ENCODE results near the gene TJP1. TPM values are rescaled to one million over a fixed set of nuclear protein-coding genes. Genes with fewer than 3 reads are reported as not detected.
"Not testable (repeated sequence)": the region's sequence is repeated elsewhere in the genome, so short reads cannot be mapped to it uniquely, and the experiment has no call there.

TJP1 gene
- total and polyA plus RNA-seq, 9 of the 15 experiments (the other 6 are each of a cell fraction or from before 2014, with no cell fraction given): 9.1 to 39.3 (median 28.0) TPM

DNA sequence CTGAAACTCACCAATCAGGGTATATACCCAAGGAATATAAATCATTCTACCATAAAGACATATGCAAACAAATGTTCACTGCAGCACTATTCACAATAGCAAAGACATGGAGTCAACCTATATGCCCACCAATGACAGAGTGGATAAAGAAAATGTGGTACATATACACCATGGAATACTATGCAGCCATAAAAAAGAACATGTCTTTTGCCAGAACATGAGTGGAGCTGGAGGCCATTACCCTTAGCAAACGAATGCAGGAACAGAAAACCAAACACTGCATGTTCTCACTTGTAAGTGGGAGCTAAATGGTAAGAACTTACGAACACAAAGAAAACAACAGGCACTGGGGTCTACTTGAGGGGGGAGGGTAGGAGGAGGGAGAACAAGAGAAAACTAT lies 68.3 kb downstream of the TJP1 start:
- 84% methylated on average over 2 of the region's 2 CpGs for whole genome bisulfite sequencing (ENCODE audit: insufficient coverage, low coverage, missing lambda C conversion rate)
- POLR2A ChIA-PET; CTCF ChIA-PET (ENCODE audit: low intra/inter-chr PET ratio); H3K4me1 ChIP-seq (replicated peaks in 1 of 2; ENCODE audit: control insufficient read depth in 2 of 2, insufficient read depth in 2 of 2, low read length in 2 of 2); ATAC-seq; H3K27ac ChIP-seq (ENCODE audit: extremely low read depth, low read depth, low read length); FAIRE-seq; H3K9ac ChIP-seq (ENCODE audit: insufficient read depth in 1 of 2, low read depth in 2 of 2, low read length in 2 of 2); H3K79me2 ChIP-seq (ENCODE audit: control insufficient read depth, insufficient read depth, low read length); DNase-seq (ENCODE audit: extremely low read depth in 1 of 4, low spot score in 3 of 4); H3K4me3 ChIP-seq; H4K20me1 ChIP-seq (replicated peaks; ENCODE audit: control insufficient read depth, insufficient read depth, low read length); intact Hi-C loops (cut with micrococcal nuclease); H2AFZ ChIP-seq (ENCODE audit: low read depth, low read length); BruUV-seq (replicated peaks); H3K27me3 ChIP-seq (ENCODE audit: control insufficient read depth in 2 of 2, insufficient read depth in 2 of 2, low read length in 2 of 2); H3K9me1 ChIP-seq (ENCODE audit: control insufficient read depth, insufficient read depth, low read length); H3K9me3 ChIP-seq (replicated peaks; ENCODE audit: control insufficient read depth, insufficient read depth, low read depth, low read length); in situ Hi-C loops (cut with MboI); H3K4me2 ChIP-seq (ENCODE audit: insufficient read depth, low read length): not testable (repeated sequence)
- H3K36me3 ChIP-seq (ENCODE audit: control insufficient read depth, insufficient read depth, low read length): peaks cover 19% of the 10 kb centered on the region; the same call in 2 of the 3 replicates
- peak; percentile 85 for TF ChIP-seq ZNF146 (CRISPR knock-in tag; IDR thresholded peaks at IDR 0.05; ENCODE audit: unreplicated experiment)
- TF ChIP-seq RBM25 (IDR thresholded peaks at IDR 0.05; ENCODE audit: low read depth, low read length, severe bottlenecking): peak; percentile 38

DNA sequence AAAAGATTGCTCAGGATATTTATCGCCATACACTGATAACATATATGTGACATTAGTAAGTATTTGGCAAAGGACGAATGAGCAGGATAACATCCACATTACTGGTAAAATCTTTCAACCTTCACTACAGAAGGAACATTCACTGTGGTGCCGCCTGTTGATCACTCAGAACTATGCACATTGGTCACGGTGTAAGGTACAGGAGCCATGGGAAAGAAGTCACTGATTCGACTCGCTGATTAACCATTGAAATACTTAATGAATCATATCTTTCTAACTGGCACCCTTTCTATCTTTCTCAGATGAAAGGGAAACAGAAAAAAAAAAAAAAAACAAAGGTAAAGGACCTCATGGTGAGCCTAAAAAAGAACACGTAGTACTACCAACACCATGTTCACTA lies 68.8 kb downstream of the TJP1 start:
- H3K9me1 ChIP-seq (ENCODE audit: control insufficient read depth, insufficient read depth, low read length): no peaks in the 10 kb centered on the region
- BruUV-seq (replicated peaks): no TSS peak
- intact Hi-C loops (cut with micrococcal nuclease): no loop called here
- H3K4me2 ChIP-seq (ENCODE audit: insufficient read depth, low read length): no peak overlapping the region
- no peaks in the 10 kb centered on the region for H3K9me3 ChIP-seq (replicated peaks; ENCODE audit: control insufficient read depth, insufficient read depth, low read depth, low read length)
- peaks cover 15% of the 10 kb centered on the region; the same call in 2 of the 3 replicates for H3K36me3 ChIP-seq (ENCODE audit: control insufficient read depth, insufficient read depth, low read length)
- ChIA-PET POLR2A (no interaction called here), CTCF (ENCODE audit: low intra/inter-chr PET ratio) (no interaction called here)
- H4K20me1 ChIP-seq (replicated peaks; ENCODE audit: control insufficient read depth, insufficient read depth, low read length): 0 out of 2 replicates have a peak, but pooled peaks cover 3% of the 10 kb centered on the region
- no peaks in the 10 kb centered on the region for H3K27me3 ChIP-seq (ENCODE audit: control insufficient read depth in 2 of 2, insufficient read depth in 2 of 2, low read length in 2 of 2)
- DNase-seq (ENCODE audit: extremely low read depth in 1 of 4, low spot score in 3 of 4) (no peak), ATAC-seq (no peak), FAIRE-seq (no peak)
- 89% methylated on average over 6 of the region's 7 CpGs for WGBS (ENCODE audit: insufficient coverage, low coverage, missing lambda C conversion rate)
- in situ Hi-C loops (cut with MboI): no loop called here
- H3K27ac ChIP-seq (ENCODE audit: extremely low read depth, low read depth, low read length): no peak overlapping the region
- H3K4me3 ChIP-seq: no peak overlapping the region
- no peak overlapping the region for H2AFZ ChIP-seq (ENCODE audit: low read depth, low read length)
- no peaks in the 10 kb centered on the region for H3K79me2 ChIP-seq (ENCODE audit: control insufficient read depth, insufficient read depth, low read length)
- no peak overlapping the region for H3K9ac ChIP-seq (ENCODE audit: insufficient read depth in 1 of 2, low read depth in 2 of 2, low read length in 2 of 2)
- no peaks in the 10 kb centered on the region for H3K4me1 ChIP-seq (replicated peaks in 1 of 2; ENCODE audit: control insufficient read depth in 2 of 2, insufficient read depth in 2 of 2, low read length in 2 of 2)
- TF ChIP-seq, protein P1, sequence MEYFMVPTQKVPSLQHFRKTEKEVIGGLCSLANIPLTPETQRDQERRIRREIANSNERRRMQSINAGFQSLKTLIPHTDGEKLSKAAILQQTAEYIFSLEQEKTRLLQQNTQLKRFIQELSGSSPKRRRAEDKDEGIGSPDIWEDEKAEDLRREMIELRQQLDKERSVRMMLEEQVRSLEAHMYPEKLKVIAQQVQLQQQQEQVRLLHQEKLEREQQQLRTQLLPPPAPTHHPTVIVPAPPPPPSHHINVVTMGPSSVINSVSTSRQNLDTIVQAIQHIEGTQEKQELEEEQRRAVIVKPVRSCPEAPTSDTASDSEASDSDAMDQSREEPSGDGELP (CRISPR knock-in tag; IDR thresholded peaks at IDR 0.05; ENCODE audit: borderline replicate concordance): no peak
- TF ChIP-seq, protein P2, sequence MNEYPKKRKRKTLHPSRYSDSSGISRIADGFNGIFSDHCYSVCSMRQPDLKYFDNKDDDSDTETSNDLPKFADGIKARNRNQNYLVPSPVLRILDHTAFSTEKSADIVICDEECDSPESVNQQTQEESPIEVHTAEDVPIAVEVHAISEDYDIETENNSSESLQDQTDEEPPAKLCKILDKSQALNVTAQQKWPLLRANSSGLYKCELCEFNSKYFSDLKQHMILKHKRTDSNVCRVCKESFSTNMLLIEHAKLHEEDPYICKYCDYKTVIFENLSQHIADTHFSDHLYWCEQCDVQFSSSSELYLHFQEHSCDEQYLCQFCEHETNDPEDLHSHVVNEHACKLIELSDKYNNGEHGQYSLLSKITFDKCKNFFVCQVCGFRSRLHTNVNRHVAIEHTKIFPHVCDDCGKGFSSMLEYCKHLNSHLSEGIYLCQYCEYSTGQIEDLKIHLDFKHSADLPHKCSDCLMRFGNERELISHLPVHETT (CRISPR knock-in tag; conservative IDR thresholded peaks at IDR 0.05 in 1 of 2, IDR thresholded peaks at IDR 0.05 in 1 of 2): no peak
- TF ChIP-seq MCM2 (IDR thresholded peaks at IDR 0.05; ENCODE audit: low read depth) (no peak), ZNF316 (IDR thresholded peaks at IDR 0.05) (no peak), ZNF311 (CRISPR knock-in tag; IDR thresholded peaks at IDR 0.05) (no peak), JUN (IDR thresholded peaks at IDR 0.05; ENCODE audit: borderline replicate concordance, low read depth, low read length) (no peak), JUN (CRISPR knock-in tag; IDR thresholded peaks at IDR 0.05; ENCODE audit: borderline replicate concordance) (no peak), BHLHE40 (IDR thresholded peaks at IDR 0.05; ENCODE audit: low read length) (no peak), PHB2 (IDR thresholded peaks at IDR 0.05; ENCODE audit: low read depth) (no peak), STAG1 (CRISPR knock-in tag; IDR thresholded peaks at IDR 0.05; ENCODE audit: borderline replicate concordance) (no peak), ZNF184 (CRISPR knock-in tag; IDR thresholded peaks at IDR 0.05) (no peak), ZC3H11A (IDR thresholded peaks at IDR 0.05; ENCODE audit: low read depth, low read length) (no peak), ZNF445 (CRISPR knock-in tag; IDR thresholded peaks at IDR 0.05; ENCODE audit: low read depth) (no peak)
